Endothelial cell of umbilical vein (primary cell): ENCODE measurements around the gene RHEX. TPM values are rescaled to one million over a fixed set of nuclear protein-coding genes. Genes with fewer than 3 reads are reported as not detected.

Experiments
- BruUV-seq: library from RNA; stranded (reverse); fragments of 400-500 nt; replicated peaks from 2 replicates; lab custom pipeline; 2021; lab: Mats Ljungman, UMichigan
- CTCF ChIA-PET: fragments of 300-600, 350-600 bp; sonication (Branson Sonifier 250); formaldehyde crosslinking; loops from one replicate; lab custom pipeline; 2021; ENCODE audit warnings: antibody characterized with exemption, inconsistent platforms; lab: Charles Lee
- POLR2A ChIA-PET: fragments of 300-600, 350-600 bp; sonication (Branson Sonifier 250); formaldehyde crosslinking; loops from one replicate; lab custom pipeline; 2021; ENCODE audit warnings: antibody characterized with exemption, inconsistent platforms; lab: Charles Lee
- DNase-seq: peaks from one replicate; pipeline ENCODE4 v3.0.0-alpha.2; 2011; ENCODE audit warnings: low read depth, low spot score
- FAIRE-seq: peaks from 2 replicates; lab custom pipeline; 2011; peaks lifted over from hg19 to GRCh38; lab: Jason Lieb, UNC
- H2AFZ ChIP-seq: 2 replicates; pipeline ENCODE4 v1.6.0; 2012; ENCODE audit warnings: low read depth, low read length, control low read depth, inconsistent platforms
- H3K27ac ChIP-seq: 2 replicates; pipeline ENCODE4 v1.5.1; 2011; ENCODE audit warnings: low read depth, mild to moderate bottlenecking, control low read depth, low read length, moderate library complexity; ENCODE audit not compliant: insufficient read depth
- H3K27me3 ChIP-seq, 2 experiments: 2 replicates each; pipeline versions ENCODE4 v1.6.0 to v1.6.1; 2011; ENCODE audit warnings: low read length in 2 of 2, mixed read lengths in 1 of 2; ENCODE audit not compliant: control insufficient read depth in 2 of 2, insufficient read depth in 2 of 2
- H3K36me3 ChIP-seq, 2 experiments: 2 replicates in 1 of 2; 3 replicates in 1 of 2; pipeline ENCODE4 v1.5.1; 2011; ENCODE audit warnings: low read length in 2 of 2, mild to moderate bottlenecking in 1 of 2, moderate library complexity in 1 of 2; ENCODE audit not compliant: control insufficient read depth in 2 of 2, insufficient read depth in 2 of 2; ENCODE audit errors: extremely low read depth in 1 of 2
- H3K4me1 ChIP-seq: 3 replicates; pipeline ENCODE4 v1.5.1; 2011; ENCODE audit warnings: mild to moderate bottlenecking, low read length; ENCODE audit not compliant: control insufficient read depth, insufficient read depth; ENCODE audit errors: extremely low read depth
- H3K4me2 ChIP-seq: 2 replicates; pipeline ENCODE4 v1.6.1; 2011; ENCODE audit warnings: low read length, control low read depth, mixed read lengths; ENCODE audit not compliant: insufficient read depth
- H3K4me3 ChIP-seq, 3 experiments: fragments of 200-600 bp in 1 of 3; sonication (generic), shearing (Covaris generic) in 1 of 3; replicated peaks in 1 of 3; 2 replicates each; pipeline ENCODE4 v1.5.1; 2011 to 2016; ENCODE audit warnings: control low read depth in 3 of 3, low read length in 3 of 3, mild to moderate bottlenecking in 2 of 3, inconsistent platforms in 1 of 3, low read depth in 1 of 3, moderate library complexity in 1 of 3; ENCODE audit not compliant: insufficient read depth in 1 of 3
- H3K79me2 ChIP-seq: 2 replicates; pipeline ENCODE4 v1.6.0; 2012; ENCODE audit warnings: low read length, inconsistent platforms; ENCODE audit not compliant: control insufficient read depth, insufficient read depth
- H3K9ac ChIP-seq: replicated peaks from 2 replicates; pipeline ENCODE3; 2011; ENCODE audit warnings: low read length, control low read depth; ENCODE audit not compliant: insufficient read depth; ENCODE audit errors: extremely low read depth
- H3K9me1 ChIP-seq: replicated peaks from 3 replicates; pipeline ENCODE4 v1.6.0; 2011; ENCODE audit warnings: mild to moderate bottlenecking, low read length; ENCODE audit not compliant: control insufficient read depth, insufficient read depth; ENCODE audit errors: extremely low read depth
- H3K9me3 ChIP-seq: replicated peaks from 2 replicates; pipeline ENCODE4 v1.5.1; 2012; ENCODE audit warnings: low read length, inconsistent platforms; ENCODE audit not compliant: control insufficient read depth, insufficient read depth
- H4K20me1 ChIP-seq: replicated peaks from 2 replicates; pipeline ENCODE3; 2011; ENCODE audit warnings: mild to moderate bottlenecking, low read length; ENCODE audit not compliant: control insufficient read depth, insufficient read depth; ENCODE audit errors: extremely low read depth
- EZH2 ChIP-seq: IDR thresholded peaks from 2 replicates; pipeline ENCODE4 v1.6.1; 2012; ENCODE audit warnings: borderline replicate concordance, low read depth, mild to moderate bottlenecking, moderate library complexity, low read length, inconsistent platforms; ENCODE audit not compliant: severe bottlenecking
- FOS ChIP-seq: IDR thresholded peaks from 2 replicates; pipeline ENCODE4 v1.6.1; 2011; ENCODE audit warnings: mild to moderate bottlenecking, low read length, moderate library complexity, borderline replicate concordance; ENCODE audit not compliant: insufficient read depth
- GATA2 ChIP-seq: IDR thresholded peaks from 2 replicates; pipeline ENCODE4 v1.7.0; 2011; ENCODE audit warnings: low read depth, mild to moderate bottlenecking, moderate library complexity, mixed read lengths, low read length; ENCODE audit not compliant: insufficient read length, insufficient read depth
- JUN ChIP-seq: IDR thresholded peaks from 2 replicates; pipeline ENCODE4 v1.6.1; 2011; ENCODE audit warnings: borderline replicate concordance, low read depth; ENCODE audit not compliant: insufficient read length, insufficient read depth
- MYC ChIP-seq: IDR thresholded peaks from one replicate; pipeline ENCODE4 v1.6.1; 2011; ENCODE audit warnings: mild to moderate bottlenecking, low read depth, low read length
- POLR2A ChIP-seq: IDR thresholded peaks from 2 replicates; pipeline ENCODE4 v1.6.1; 2012; ENCODE audit warnings: low read depth, mild to moderate bottlenecking, control low read depth, low read length
- POLR2AphosphoS5 ChIP-seq: IDR thresholded peaks from 2 replicates; pipeline ENCODE4 v1.6.1; 2012; ENCODE audit warnings: low read depth, mild to moderate bottlenecking, control low read depth, low read length, moderate library complexity; ENCODE audit not compliant: insufficient read depth
- dilution Hi-C: fragments of 300-500 bp; cut with MboI; formaldehyde crosslinking; loops from one replicate; pipeline ENCODE4 v1.15.0; 2019; ENCODE audit warnings: low sequenced_read_pairs; ENCODE audit not compliant: extremely low pct_ligation_motif_present
- intact Hi-C: fragments of 100-400 bp; cut with micrococcal nuclease; formaldehyde crosslinking; loops from one replicate; pipeline ENCODE4 v1.10.0; 2022
- polyA plus RNA-seq, 4 experiments: library from polyadenylated mRNA; depleted of rRNA in 3 of 4; stranded (reverse) in 3 of 4; unstranded in 1 of 4; fragments of >200 nt; gene quantifications; 2 replicates each; pipeline versions ENCODE4 v1.2.1 to v1.2.3, GENCODE V29; 2011 to 2012; ENCODE audit warnings: missing spikeins in 1 of 4
- total RNA-seq: library from RNA; stranded (reverse); gene quantifications from 2 replicates; pipeline ENCODE4 v1.2.3, GENCODE V29; 2021
- TF ChIP-seq, protein P1 (sequence below): IDR thresholded peaks from 2 replicates; pipeline ENCODE4 v1.6.1; 2011; ENCODE audit not compliant: insufficient read depth, insufficient read length
- TF ChIP-seq, protein P2 (sequence below), 2 donors: IDR thresholded peaks; 1 replicate in 1 of 2; 2 replicates in 1 of 2; pipeline ENCODE4 v1.5.1; 2011; ENCODE audit warnings: low read length in 2 of 2, mild to moderate bottlenecking in 2 of 2, moderate library complexity in 2 of 2, control low read depth in 1 of 2, inconsistent platforms in 1 of 2, low read depth in 1 of 2; ENCODE audit not compliant: insufficient read depth in 1 of 2; ENCODE audit errors: extremely low read depth in 1 of 2

The RHEX gene
- total and polyA plus RNA-seq, 2 donors (not counting 3 experiments of a cell fraction or from before 2014, with no cell fraction given) = not detected

DNA sequence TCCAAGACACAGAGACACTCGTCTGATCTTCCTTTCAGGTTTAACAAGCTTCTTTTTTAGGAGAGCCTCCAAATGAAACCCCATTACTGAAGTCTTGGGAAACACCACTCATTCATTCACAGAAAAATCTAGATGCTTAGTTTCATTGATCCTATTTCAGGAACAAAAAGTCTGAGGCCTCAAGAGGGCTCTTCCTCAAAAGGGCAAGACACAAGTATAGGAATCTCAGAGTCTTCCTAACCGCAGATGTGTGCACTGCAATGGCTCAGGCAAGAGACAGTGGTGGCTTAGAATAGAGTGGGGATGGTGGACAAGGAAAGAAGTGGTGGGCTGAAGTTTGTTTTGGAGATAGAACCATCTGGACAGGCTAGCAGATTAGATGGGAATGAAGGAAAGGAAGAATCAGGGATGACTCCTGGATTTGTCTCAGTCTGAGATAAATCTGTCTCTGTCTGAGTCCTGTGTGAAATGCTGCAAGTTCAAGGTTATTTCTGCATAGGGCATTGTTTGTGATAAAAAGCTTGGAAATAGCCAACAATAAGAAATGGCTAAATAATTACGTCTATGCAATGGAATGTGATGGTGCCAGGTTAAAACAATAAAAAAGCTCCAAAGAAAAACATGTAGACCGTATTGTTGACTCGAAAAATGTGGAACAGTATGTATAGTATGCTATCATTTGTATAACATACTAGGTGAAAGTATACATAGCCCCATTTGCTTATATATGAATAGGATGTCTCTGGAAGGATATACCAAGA lies 20.4 kb upstream of the RHEX start:
- Histone ChIP-seq H3K9me3 (no peaks in the 10 kb centered on the region), H3K9ac (peak overlapping the region; percentile 57), H3K4me1 (peaks cover 32% of the 10 kb centered on the region), H3K27me3 (no peaks in the 10 kb centered on the region), H3K4me2 (peak overlapping the region; percentile 62), H3K79me2 (no peaks in the 10 kb centered on the region), H3K27ac (peak overlapping the region; percentile 92), H3K9me1 (no peaks in the 10 kb centered on the region), H3K36me3 (no peaks in the 10 kb centered on the region), H2AFZ (peak overlapping the region; percentile 77), H4K20me1 (no peaks in the 10 kb centered on the region), H3K4me3 (peak overlapping the region in 1 of 3 experiments; percentile 13)
- TF ChIP-seq GATA2 = peak; percentile 37
- peak; percentile 92 for TF ChIP-seq JUN
- TF ChIP-seq POLR2AphosphoS5 = no peak
- FAIRE-seq (peak; percentile 89), DNase-seq (peak; percentile 91)
- POLR2A ChIA-PET = no interaction called here
- CTCF ChIA-PET = interaction anchor here (0.8 to 5.9 kb wide), 9 partner anchors 9 to 114 kb away, joined by 3 to 139 read pairs (median 7); no protein-coding TSS in a partner anchor
- intact Hi-C loops = no loop called here
- dilution Hi-C loops = no loop called here
- BruUV-seq = TSS peak; percentile 85

DNA sequence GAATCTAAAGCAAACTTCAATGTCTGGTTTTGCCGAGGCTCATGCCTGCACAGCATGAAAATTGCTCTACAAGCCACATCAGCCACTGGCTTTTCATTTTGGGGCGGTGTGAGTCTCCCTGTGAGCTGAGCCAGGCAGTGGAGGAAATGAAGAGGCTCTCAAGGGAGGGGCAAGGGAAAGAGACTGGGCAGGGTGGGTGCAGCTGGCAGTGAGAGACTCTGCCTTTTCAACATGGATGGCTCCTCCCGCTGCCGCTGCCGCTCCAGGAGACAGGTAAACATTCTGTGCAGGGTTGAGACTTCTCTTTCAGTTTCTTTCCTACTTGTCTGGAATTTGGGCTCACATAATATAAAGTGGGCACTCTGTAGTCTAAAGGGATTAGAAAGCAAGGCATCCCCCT lies 17.9 kb upstream of the RHEX start:
- dilution Hi-C loops (no loop called here), intact Hi-C loops (no loop called here)
- Histone ChIP-seq H3K9ac (no peak overlapping the region), H3K9me3 (no peaks in the 10 kb centered on the region), H3K36me3 (no peaks in the 10 kb centered on the region), H3K27ac (no peak overlapping the region), H4K20me1 (no peaks in the 10 kb centered on the region), H3K27me3 (peaks cover 0 to 4% of the 10 kb centered on the region in 2 experiments), H3K4me2 (no peak overlapping the region), H3K79me2 (no peaks in the 10 kb centered on the region), H3K4me1 (peaks cover 32% of the 10 kb centered on the region), H3K9me1 (no peaks in the 10 kb centered on the region), H3K4me3 (no peak overlapping the region), H2AFZ (no peak overlapping the region)
- DNase-seq (no peak), FAIRE-seq (no peak)
- BruUV-seq = no TSS peak
- ChIA-PET POLR2A (no interaction called here), CTCF (interaction anchor here (0.9 to 1.8 kb wide), 5 partner anchors 14 to 71 kb away, joined by 3 to 8 read pairs (median 3); no protein-coding TSS in a partner anchor)
- TF ChIP-seq POLR2A (no peak), FOS (no peak), JUN (no peak), EZH2 (no peak), POLR2AphosphoS5 (no peak), MYC (no peak), GATA2 (no peak)
- TF ChIP-seq, protein P1, sequence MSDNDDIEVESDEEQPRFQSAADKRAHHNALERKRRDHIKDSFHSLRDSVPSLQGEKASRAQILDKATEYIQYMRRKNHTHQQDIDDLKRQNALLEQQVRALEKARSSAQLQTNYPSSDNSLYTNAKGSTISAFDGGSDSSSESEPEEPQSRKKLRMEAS = no peak
- TF ChIP-seq, protein P2, sequence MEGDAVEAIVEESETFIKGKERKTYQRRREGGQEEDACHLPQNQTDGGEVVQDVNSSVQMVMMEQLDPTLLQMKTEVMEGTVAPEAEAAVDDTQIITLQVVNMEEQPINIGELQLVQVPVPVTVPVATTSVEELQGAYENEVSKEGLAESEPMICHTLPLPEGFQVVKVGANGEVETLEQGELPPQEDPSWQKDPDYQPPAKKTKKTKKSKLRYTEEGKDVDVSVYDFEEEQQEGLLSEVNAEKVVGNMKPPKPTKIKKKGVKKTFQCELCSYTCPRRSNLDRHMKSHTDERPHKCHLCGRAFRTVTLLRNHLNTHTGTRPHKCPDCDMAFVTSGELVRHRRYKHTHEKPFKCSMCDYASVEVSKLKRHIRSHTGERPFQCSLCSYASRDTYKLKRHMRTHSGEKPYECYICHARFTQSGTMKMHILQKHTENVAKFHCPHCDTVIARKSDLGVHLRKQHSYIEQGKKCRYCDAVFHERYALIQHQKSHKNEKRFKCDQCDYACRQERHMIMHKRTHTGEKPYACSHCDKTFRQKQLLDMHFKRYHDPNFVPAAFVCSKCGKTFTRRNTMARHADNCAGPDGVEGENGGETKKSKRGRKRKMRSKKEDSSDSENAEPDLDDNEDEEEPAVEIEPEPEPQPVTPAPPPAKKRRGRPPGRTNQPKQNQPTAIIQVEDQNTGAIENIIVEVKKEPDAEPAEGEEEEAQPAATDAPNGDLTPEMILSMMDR (IDR thresholded peaks at IDR 0.05; ENCODE audit: extremely low read depth in 1 of 2, insufficient read depth in 1 of 2, low read depth in 1 of 2, low read length in 2 of 2) = no peak
